H1 (cell line): Measurements from ENCODE around the gene TEX22. TPM values are rescaled to one million over a fixed set of nuclear protein-coding genes. Genes with fewer than 3 reads are reported as not detected.

Experiments used
- CBX8 ChIP-seq: fragments of 300-800, 300-1000 bp; sonication (generic); IDR thresholded peaks from 2 replicates; pipeline ENCODE4 v1.7.1; 2016; ENCODE audit warnings: low read depth, low read length, borderline replicate concordance
- CTBP2 ChIP-seq: IDR thresholded peaks from 2 replicates; pipeline ENCODE4 v1.7.0; 2011; ENCODE audit warnings: borderline replicate concordance, mild to moderate bottlenecking, moderate library complexity, mixed read lengths, low read length; ENCODE audit not compliant: insufficient read depth, insufficient read length
- MAFK ChIP-seq: IDR thresholded peaks from 2 replicates; pipeline ENCODE4 v1.6.1; 2012; ENCODE audit warnings: low read depth, mild to moderate bottlenecking, improper control_type of control experiment, low read length
- NANOG ChIP-seq: IDR thresholded peaks from 2 replicates; pipeline ENCODE4 v1.6.1; 2011; ENCODE audit warnings: low read length, low read depth, mild to moderate bottlenecking, inconsistent platforms; ENCODE audit not compliant: insufficient read depth, poor library complexity, severe bottlenecking
- RFX5 ChIP-seq: IDR thresholded peaks from 2 replicates; pipeline ENCODE4 v1.6.1; 2011; ENCODE audit warnings: low read depth, low read length, improper control_type of control experiment, borderline replicate concordance
- RNF2 ChIP-seq: fragments of 200-900, 300-1000 bp; sonication (generic); IDR thresholded peaks from 2 replicates; pipeline ENCODE4 v1.7.1; 2016; ENCODE audit warnings: borderline replicate concordance, low read depth, mild to moderate bottlenecking, antibody characterized with exemption, low read length; ENCODE audit not compliant: poor library complexity, severe bottlenecking; ENCODE audit errors: missing control alignments
- RXRA ChIP-seq: IDR thresholded peaks from 2 replicates; pipeline ENCODE4 v1.6.1; 2011; ENCODE audit warnings: low read depth, mild to moderate bottlenecking, low read length, moderate library complexity; ENCODE audit not compliant: insufficient read depth
- SIRT6 ChIP-seq: IDR thresholded peaks from one replicate; pipeline ENCODE4 v1.7.1; 2012; ENCODE audit warnings: low read length, inconsistent platforms
- ZNF274 ChIP-seq: IDR thresholded peaks from 2 replicates; pipeline ENCODE4 v1.7.0; 2012; ENCODE audit warnings: low read length, borderline replicate concordance; ENCODE audit errors: extremely low read depth
- polyA plus RNA-seq, 7 experiments: library from polyadenylated mRNA; depleted of rRNA in 3 of 7; stranded (reverse) in 5 of 7; unstranded in 2 of 7; fragments of >200 nt in 5 of 7; fragments of 200-250 nt in 2 of 7; gene quantifications; 1 replicate in 5 of 7; 2 replicates in 1 of 7; 4 replicates in 1 of 7; pipeline versions ENCODE4 v1.2.1 to v1.2.3, GENCODE V29; 2011 to 2013; ENCODE audit warnings: missing spikeins in 2 of 7, mixed read lengths in 2 of 7
- total RNA-seq: library from RNA; stranded (reverse); fragmentation: NEBNext Ultra II Directional; extraction: Animal tissue kit (Norgen Biotek cat#: 25700); gene quantifications from 2 replicates; pipeline ENCODE4 v1.2.1, GENCODE V29; 2021
- TF ChIP-seq, protein P1 (sequence below): fragments of 300-600 bp; sonication (generic); IDR thresholded peaks from 2 replicates; pipeline ENCODE4 v1.7.1; 2012; ENCODE audit warnings: low read length, moderate library complexity, mild to moderate bottlenecking, inconsistent platforms; ENCODE audit not compliant: insufficient replicate concordance

Gene TEX22
- total and polyA plus RNA-seq, 2 of the 8 experiments (the other 6 are each of a cell fraction or from before 2014, with no cell fraction given): 0.24 to 0.39 TPM

- TF ChIP-seq, protein P1, sequence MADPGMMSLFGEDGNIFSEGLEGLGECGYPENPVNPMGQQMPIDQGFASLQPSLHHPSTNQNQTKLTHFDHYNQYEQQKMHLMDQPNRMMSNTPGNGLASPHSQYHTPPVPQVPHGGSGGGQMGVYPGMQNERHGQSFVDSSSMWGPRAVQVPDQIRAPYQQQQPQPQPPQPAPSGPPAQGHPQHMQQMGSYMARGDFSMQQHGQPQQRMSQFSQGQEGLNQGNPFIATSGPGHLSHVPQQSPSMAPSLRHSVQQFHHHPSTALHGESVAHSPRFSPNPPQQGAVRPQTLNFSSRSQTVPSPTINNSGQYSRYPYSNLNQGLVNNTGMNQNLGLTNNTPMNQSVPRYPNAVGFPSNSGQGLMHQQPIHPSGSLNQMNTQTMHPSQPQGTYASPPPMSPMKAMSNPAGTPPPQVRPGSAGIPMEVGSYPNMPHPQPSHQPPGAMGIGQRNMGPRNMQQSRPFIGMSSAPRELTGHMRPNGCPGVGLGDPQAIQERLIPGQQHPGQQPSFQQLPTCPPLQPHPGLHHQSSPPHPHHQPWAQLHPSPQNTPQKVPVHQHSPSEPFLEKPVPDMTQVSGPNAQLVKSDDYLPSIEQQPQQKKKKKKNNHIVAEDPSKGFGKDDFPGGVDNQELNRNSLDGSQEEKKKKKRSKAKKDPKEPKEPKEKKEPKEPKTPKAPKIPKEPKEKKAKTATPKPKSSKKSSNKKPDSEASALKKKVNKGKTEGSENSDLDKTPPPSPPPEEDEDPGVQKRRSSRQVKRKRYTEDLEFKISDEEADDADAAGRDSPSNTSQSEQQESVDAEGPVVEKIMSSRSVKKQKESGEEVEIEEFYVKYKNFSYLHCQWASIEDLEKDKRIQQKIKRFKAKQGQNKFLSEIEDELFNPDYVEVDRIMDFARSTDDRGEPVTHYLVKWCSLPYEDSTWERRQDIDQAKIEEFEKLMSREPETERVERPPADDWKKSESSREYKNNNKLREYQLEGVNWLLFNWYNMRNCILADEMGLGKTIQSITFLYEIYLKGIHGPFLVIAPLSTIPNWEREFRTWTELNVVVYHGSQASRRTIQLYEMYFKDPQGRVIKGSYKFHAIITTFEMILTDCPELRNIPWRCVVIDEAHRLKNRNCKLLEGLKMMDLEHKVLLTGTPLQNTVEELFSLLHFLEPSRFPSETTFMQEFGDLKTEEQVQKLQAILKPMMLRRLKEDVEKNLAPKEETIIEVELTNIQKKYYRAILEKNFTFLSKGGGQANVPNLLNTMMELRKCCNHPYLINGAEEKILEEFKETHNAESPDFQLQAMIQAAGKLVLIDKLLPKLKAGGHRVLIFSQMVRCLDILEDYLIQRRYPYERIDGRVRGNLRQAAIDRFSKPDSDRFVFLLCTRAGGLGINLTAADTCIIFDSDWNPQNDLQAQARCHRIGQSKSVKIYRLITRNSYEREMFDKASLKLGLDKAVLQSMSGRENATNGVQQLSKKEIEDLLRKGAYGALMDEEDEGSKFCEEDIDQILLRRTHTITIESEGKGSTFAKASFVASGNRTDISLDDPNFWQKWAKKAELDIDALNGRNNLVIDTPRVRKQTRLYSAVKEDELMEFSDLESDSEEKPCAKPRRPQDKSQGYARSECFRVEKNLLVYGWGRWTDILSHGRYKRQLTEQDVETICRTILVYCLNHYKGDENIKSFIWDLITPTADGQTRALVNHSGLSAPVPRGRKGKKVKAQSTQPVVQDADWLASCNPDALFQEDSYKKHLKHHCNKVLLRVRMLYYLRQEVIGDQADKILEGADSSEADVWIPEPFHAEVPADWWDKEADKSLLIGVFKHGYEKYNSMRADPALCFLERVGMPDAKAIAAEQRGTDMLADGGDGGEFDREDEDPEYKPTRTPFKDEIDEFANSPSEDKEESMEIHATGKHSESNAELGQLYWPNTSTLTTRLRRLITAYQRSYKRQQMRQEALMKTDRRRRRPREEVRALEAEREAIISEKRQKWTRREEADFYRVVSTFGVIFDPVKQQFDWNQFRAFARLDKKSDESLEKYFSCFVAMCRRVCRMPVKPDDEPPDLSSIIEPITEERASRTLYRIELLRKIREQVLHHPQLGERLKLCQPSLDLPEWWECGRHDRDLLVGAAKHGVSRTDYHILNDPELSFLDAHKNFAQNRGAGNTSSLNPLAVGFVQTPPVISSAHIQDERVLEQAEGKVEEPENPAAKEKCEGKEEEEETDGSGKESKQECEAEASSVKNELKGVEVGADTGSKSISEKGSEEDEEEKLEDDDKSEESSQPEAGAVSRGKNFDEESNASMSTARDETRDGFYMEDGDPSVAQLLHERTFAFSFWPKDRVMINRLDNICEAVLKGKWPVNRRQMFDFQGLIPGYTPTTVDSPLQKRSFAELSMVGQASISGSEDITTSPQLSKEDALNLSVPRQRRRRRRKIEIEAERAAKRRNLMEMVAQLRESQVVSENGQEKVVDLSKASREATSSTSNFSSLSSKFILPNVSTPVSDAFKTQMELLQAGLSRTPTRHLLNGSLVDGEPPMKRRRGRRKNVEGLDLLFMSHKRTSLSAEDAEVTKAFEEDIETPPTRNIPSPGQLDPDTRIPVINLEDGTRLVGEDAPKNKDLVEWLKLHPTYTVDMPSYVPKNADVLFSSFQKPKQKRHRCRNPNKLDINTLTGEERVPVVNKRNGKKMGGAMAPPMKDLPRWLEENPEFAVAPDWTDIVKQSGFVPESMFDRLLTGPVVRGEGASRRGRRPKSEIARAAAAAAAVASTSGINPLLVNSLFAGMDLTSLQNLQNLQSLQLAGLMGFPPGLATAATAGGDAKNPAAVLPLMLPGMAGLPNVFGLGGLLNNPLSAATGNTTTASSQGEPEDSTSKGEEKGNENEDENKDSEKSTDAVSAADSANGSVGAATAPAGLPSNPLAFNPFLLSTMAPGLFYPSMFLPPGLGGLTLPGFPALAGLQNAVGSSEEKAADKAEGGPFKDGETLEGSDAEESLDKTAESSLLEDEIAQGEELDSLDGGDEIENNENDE: no peak
- TF ChIP-seq MAFK (no peak), RXRA (no peak), CTBP2 (peak; percentile 9), SIRT6 (no peak), RFX5 (no peak), RNF2 (peak; percentile 26), ZNF274 (no peak), CBX8 (no peak), NANOG (no peak)
Observed at GRCh38 chr14:105398044-105398725, at the start of gene TEX22 (continued).
